ENCODE measurements around the gene CLMP.

CLMP gene

GRCh38 chr11:123104697-123105096, 90.4 kb downstream of the CLMP start:
- no peaks in the 10 kb centered on the region for H3K4me1 ChIP-seq (ENCODE audit: control insufficient read depth, insufficient read depth, low read length)
- POLR2A ChIA-PET, result no interaction called here

GRCh38 chr11:123103326-123103980, 91.6 kb downstream of the CLMP start:
- POLR2A ChIA-PET, result interaction anchor here (0.6 to 1.5 kb wide), 3 partner anchors 41 to 267 kb away, joined by 3 to 11 read pairs (median 3); partner anchors contain the start of gene HSPA8
- no peak overlapping the region for H3K27ac ChIP-seq (ENCODE audit: extremely low read depth, low read depth, low read length)
- H3K4me1 ChIP-seq (ENCODE audit: control insufficient read depth, insufficient read depth, low read length), result 0 out of 2 replicates have a peak, but pooled peaks cover 3% of the 10 kb centered on the region
- no peaks in the 10 kb centered on the region for H3K9me3 ChIP-seq (ENCODE audit: control insufficient read depth, insufficient read depth, low read depth, low read length)
- no peaks in the 10 kb centered on the region for H3K36me3 ChIP-seq (ENCODE audit: control insufficient read depth in 2 of 2, insufficient read depth in 1 of 2, low read length in 2 of 2)
- TF ChIP-seq ZNF561 (tag by site-specific recombination; IDR thresholded peaks at IDR 0.05; ENCODE audit: borderline replicate concordance) (peak; percentile 48; the same call in 1 of the 2 replicates), TRIM28 (IDR thresholded peaks at IDR 0.05; ENCODE audit: borderline replicate concordance, low read length) (0 out of 2 replicates have a peak, but pooled peaks have one; percentile 29), PATZ1 (tag by site-specific recombination; IDR thresholded peaks at IDR 0.05) (peak; percentile 37; the same call in 1 of the 2 replicates), ZNF654 (tag by site-specific recombination; IDR thresholded peaks at IDR 0.05; ENCODE audit: low read depth) (peak; percentile 81), WT1 (tag by site-specific recombination; IDR thresholded peaks at IDR 0.05) (0 out of 2 replicates have a peak, but pooled peaks have one; percentile 14), ZNF114 (tag by site-specific recombination; IDR thresholded peaks at IDR 0.05) (no peak), GLIS1 (tag by site-specific recombination; IDR thresholded peaks at IDR 0.05) (peak; percentile 20; the same call in 1 of the 2 replicates), ZBTB17 (tag by site-specific recombination; IDR thresholded peaks at IDR 0.05) (peak; percentile 40; the same call in 1 of the 2 replicates), KLF9 (tag by site-specific recombination; IDR thresholded peaks at IDR 0.05; ENCODE audit: low read depth) (no peak), PRDM6 (tag by site-specific recombination; IDR thresholded peaks at IDR 0.05) (0 out of 2 replicates have a peak, but pooled peaks have one; percentile 9), ZNF211 (tag by site-specific recombination; IDR thresholded peaks at IDR 0.05; ENCODE audit: low read depth) (no peak)
- CTCF ChIA-PET, result interaction anchor here (0.6 to 14.6 kb wide), 41 partner anchors 8 to 1396 kb away, joined by 3 to 261 read pairs (median 4); no protein-coding TSS in a partner anchor
- no peak overlapping the region for H3K4me3 ChIP-seq (ENCODE audit: low read depth, low read length)

More at GRCh38 chr11:123104697-123105096, 90.4 kb downstream of the CLMP start:
- no peaks in the 10 kb centered on the region for H3K36me3 ChIP-seq (ENCODE audit: control insufficient read depth in 2 of 2, insufficient read depth in 1 of 2, low read length in 2 of 2)
- no peak for TF ChIP-seq ZNF544 (tag by site-specific recombination; IDR thresholded peaks at IDR 0.05)
- no peak for TF ChIP-seq BCL6B (tag by site-specific recombination; IDR thresholded peaks at IDR 0.05)
- no peak for TF ChIP-seq ZNF16 (tag by site-specific recombination; IDR thresholded peaks at IDR 0.05; ENCODE audit: low read depth)
- TF ChIP-seq ZBTB1 (tag by site-specific recombination; IDR thresholded peaks at IDR 0.05), result no peak
- no peak for TF ChIP-seq ZNF404 (tag by site-specific recombination; IDR thresholded peaks at IDR 0.05)
- no peak for TF ChIP-seq ZNF596 (tag by site-specific recombination; IDR thresholded peaks at IDR 0.05)
- no peak for TF ChIP-seq ZNF169 (tag by site-specific recombination; IDR thresholded peaks at IDR 0.05)
- no peaks in the 10 kb centered on the region for H3K9me3 ChIP-seq (ENCODE audit: control insufficient read depth, insufficient read depth, low read depth, low read length)
- no peak overlapping the region for H3K27ac ChIP-seq (ENCODE audit: extremely low read depth, low read depth, low read length)
- CTCF ChIA-PET, result interaction anchor here (0.6 to 14.6 kb wide), 8 partner anchors 9 to 374 kb away, joined by 3 to 261 read pairs (median 4); no protein-coding TSS in a partner anchor
- no peak overlapping the region for H3K4me3 ChIP-seq (ENCODE audit: low read depth, low read length)
